Measurements from ENCODE around the gene CYB561A3.
A peak's percentile ranks its signal among the peaks of the same experiment; 100 is the strongest.

The CYB561A3 gene

DNA sequence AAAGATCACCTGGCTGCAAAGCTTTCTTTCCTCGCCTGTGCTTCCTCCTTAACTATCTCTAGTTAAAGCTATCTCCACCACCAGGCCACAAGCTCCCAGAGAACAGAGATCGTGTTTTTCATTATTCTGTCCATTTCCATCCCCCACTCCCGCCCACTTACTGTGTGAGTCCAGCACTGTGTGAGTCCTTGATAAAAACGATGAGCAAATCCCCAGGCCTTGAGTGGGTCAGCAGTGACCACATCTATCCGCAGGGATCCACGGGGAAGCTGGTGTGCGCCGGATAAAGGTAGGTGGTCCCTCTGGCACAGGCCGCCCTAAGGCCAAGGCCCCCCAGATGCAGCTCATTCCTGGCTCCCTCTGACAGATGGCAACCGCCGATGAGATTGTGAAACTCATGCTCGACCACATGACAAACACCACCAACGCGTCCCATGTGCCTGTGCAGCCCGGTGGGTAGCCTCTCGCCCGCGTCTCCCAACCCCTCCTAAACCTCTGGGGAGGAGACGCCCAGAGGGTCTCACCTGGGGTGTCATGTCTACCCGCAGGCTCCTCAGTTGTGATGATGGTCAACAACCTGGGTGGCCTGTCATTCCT lies 19.4 kb downstream of the CYB561A3 start:
- DNase-seq = no peak

DNA sequence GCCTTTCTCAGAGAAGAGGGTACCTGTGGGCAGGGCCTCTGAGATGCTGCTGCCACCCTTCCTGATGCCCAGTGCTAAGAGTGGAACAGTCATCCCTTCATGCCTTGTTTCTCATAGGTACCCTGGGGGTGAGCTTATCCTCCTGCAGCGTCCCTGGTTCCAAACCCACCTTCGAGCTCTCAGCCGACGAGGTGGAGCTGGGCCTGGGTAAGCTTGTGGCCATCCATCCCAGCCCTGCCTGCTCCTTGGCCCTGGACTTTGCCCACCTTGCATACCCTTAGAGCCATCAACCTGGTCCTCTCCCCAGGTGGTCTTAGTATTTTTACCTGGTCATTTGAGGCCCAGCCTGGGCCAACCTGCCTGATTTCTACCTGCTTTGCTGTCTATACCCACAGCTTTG lies 20.0 kb downstream of the CYB561A3 start:
- DNase-seq = no peak

DNA sequence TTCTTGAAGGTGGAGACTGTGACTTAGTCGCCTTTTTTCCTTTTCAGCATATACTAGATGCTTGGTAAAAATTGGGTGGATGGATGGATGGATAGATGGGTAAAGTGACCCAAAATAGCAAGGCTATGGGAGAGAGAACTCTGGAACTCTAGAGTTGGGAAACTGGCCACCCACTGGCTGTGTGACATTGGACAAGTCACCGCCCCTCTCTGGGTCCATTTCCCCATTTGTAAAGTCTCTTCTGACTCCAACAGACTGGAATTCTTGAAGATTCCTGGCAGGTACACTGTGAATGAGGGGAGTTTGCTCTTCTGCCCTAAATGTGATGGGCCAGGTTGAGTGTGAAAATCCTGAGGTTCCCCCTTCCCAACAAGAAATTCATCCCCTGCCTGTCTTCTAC lies 20.7 kb downstream of the CYB561A3 start:
- no peak for DNase-seq

DNA sequence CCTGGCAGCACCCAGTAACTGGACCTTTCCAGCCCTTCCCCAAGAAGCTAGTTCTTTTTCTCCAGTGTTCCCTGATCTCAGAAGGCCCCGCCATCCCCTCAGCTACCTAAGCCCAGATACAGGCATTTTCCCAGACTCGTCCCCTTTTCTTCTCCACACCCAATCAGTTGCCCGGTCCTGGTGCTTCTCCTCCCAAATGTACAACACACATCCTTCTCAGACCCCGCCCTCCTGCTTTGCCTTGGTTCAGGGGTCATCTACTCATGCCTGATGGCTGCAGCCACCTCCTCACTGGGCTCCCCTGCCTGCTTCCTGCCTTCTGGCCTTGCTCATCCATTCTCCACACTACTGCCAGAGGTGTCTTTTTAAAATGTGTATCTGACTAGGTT lies 22.2 kb downstream of the CYB561A3 start:
- DNase-seq = no peak

DNA sequence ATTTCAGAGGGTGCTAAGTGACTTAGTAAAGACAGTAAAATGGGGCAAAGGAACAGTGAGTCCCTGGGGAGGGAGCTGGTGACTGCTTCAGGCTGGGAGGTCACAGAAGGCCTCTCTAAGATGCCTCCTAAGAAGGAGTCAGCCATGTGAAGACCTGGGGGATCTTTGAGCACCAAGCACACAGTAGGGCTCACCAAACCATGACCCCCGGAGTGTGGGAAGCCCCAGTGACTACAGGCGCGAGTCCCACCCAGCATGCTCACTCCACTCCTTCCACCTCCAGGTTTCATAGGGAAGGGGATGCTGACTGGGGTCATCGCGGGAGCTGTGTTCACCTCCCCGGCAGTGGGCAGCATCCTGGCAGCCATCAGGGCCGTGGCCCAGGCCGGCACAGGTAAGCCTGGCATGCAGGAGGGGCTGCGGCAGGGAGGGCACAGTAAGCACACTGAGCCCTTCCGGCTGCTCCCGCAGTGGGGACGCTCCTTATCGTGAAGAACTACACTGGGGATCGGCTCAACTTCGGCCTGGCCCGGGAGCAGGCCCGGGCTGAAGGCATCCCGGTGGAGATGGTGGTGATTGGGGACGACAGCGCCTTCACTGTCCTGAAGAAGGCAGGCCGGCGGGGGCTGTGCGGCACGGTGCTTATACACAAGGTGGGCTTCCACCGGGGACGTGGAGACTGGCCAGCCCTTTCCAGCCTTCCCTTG lies 22.7 kb downstream of the CYB561A3 start:
- DNase-seq = no peak

DNA sequence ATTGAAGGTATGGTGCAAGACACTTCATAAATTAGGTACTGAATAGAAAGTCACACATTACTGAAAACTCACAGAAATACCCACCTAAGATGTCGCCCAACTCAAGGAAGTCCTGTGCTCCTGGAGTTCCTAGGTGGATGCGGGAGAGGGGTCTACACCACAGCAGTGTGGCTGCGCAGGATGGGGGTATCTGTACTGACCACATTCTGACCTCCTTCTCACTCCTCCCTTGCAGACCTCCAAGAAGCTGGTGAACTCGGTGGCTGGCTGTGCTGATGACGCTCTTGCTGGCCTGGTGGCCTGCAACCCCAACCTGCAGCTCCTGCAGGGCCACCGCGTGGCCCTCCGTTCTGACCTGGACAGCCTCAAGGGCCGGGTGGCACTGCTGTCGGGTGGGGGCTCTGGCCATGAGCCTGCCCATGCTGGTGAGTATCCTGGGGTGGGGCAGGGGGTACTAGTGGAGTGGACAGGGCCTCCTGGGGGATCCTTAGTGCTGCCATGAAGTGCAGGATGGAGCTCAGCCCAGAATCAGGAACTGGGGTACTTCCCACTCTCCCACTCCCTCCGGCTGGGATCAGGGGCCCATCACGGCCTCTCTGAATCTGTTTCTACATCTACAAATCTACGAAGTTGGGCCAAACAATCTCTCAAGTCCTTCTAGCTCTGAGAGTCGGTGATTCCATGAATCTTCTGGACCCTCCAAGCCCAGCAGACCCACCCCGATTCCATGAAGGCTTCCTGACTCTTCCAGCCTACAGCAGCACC lies 23.8 kb downstream of the CYB561A3 start:
- no peak for DNase-seq

DNA sequence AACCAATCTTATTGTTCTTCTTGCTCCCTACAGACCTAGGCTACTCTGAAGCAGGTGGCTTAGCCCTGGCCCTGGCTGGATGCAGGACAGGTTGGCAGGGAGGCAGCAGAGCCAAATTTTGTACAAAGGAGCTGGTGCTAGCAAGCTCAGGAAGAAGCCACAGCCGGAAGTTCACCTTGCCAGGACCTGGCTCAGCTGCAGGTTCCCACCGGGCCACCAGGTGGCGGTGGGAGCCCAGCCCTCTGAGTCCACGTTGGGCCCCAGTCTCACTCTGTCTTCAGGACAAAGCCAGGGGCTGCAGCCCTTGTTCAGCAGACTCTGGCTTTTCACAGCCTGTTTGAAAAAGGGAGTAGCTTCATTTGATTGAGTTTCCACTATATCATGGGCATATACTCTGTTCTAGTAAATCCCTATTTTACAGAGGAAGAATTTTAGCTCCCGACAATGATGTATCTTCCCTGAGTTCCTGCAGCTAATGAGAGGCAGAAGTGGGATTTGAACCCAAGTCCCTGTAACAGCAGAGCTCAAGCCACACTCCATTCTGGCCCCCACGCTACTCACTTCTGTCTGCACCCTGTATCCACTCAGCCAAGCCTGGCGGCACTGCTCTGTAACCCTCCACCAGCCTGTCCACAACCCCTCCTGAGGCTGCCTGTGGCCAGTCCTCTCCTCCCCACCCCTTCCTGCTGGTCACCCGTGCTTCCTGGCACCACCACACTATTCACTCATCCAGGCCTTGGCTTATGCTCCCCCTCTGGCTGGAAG lies 25.3 kb downstream of the CYB561A3 start:
- DNase-seq = peak; percentile 84

DNA sequence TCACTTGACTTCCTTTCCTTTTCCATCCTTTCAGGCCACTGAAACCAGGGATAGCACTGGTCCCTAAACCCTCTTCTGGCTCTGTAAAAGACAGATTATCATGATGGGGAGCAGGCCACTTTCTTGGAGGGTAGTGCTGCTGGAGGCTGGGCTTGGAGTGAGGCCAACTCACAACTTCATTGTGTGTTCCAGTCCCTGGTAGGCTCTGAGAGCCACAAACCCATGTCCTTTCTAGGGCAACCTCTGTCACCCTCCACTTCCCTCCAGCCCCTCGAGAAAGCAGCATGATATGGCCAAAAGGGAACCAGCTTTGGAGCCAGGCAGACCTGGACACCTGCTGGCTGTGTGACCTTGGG lies 26.3 kb downstream of the CYB561A3 start:
- no peak for DNase-seq

DNA sequence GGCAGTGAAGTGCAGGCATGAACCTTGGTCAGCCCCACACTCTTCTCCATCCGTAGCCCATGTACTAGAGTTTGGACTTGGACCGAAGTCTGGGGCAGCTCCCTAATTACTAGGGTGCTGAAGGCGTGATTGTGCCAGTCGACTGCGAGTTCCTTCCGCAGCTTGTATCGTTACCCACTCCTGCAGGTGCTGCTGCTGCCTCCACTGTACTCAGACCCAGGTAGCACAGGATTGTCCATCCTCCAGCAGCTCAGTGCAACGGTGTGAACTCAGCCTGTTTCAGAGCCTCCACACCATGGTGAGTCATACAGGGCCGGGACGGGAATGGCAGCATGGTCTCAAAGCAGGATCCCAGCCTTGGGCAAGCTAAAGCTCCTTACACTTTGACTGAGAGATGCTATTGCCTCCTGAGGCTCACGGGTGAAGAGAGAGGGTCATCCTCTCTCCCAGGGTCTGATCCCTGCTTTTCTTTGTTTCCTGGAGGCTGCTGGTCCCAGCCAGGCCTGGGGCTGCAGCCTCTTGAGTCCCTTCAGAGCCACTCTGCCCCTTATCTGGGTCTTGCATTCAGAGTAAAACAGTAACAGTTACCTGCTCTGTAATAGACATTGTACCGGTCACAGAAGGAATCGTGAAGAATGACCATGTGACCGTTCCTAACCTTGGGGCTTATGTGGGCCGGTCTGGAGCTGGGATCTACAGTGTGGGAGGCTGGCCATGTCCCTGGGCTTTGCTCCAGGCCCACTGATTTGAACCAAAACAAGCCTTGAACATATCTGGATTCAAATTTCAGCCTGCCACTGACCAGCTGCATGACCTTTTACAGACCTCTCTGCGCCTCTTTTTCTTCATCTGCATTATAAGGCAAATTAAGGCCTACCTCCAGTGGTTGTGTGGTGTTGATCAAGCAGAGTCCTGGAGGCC lies 27.0 kb downstream of the CYB561A3 start:
- DNase-seq = no peak

DNA sequence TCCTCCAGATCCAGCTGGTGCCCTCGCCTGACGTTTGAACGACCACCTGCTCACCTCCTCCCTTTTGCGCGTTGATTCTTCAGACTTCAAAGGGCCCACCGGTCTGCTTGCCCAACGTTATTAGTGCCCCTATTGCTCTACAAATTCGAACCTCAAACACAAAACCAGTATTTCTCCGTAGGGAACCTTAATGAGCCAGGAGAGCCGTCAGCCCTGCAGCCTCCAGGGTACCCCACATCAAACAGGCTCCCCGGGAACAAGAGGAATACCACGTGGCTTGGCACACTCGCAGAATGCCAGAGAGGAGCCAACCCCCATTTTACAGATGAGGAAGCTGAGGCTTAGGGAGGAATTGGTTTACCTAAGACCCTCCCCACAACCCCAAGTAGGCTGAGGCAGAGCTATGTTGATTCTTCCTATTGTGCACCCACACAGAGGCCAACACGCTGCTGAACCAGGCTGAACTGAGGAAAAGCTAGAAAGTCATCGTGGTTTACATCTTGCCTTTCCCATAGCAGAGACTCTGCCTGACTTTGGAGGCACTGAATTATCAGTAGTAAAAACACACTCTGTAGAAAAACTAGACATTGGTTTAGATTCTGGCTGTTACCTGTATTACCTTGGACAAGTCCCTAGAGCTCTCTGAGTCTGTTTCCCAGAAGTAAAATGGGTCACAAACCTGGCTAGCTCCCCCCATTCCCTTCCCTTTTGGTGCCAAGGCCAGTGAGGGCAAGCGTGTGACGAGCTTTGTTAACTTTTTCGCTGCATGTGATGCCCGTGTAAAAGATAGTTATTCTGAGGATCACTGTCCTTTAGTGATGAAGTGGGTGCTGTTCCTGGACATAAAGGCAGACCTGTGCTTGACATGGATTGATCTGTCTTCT lies 27.9 kb downstream of the CYB561A3 start:
- no peak for DNase-seq

DNA sequence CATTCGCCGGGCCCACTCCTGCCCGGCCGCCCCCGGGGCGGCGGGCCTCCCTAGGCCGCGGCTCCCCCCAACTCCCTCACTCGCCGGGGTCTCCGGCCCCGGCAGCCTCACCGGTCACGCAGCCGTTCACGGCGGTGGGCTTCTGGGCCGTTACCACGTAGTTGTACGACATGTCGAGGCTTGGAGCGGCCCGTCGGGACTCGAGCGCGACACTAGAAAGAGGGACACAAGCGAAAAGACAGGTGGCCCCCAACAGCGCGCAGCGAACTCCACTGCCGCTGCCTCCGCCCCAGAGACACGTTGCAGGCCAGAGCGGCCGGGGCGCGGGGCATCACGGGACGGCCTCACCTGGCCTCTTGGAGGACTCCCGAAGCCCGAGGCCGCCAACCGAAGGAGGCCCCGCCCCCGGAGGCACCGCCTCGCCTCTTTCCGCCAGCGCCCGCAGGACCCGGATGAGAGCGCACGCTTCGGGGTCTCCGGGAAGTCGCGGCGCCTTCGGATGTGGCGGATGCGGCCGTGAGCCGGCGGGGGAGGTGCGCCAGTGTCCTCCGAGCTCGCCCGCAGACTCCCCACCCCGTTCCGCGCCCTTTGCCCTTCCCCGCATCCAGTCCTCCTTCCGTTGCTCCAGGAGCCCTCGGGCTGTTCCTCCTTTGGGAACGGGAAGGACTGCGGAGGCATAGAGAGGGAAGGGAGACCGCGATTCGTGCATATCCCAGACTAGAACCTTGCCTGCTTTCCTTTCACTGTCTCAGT lies 28.7 kb downstream of the CYB561A3 start, which contains the start of the genes DDB1 and TKFC:
Gene DDB1 (minus strand): TSS at position 309 of the 753 bp plus-strand sequence. CDS start 137 bp downstream, at position 172.
Gene TKFC (plus strand): TSS at position 432 of the 753 bp plus-strand sequence. CDS start 1,501 bp downstream, outside the sequence.
- DNase-seq = peak; percentile 95

DNA sequence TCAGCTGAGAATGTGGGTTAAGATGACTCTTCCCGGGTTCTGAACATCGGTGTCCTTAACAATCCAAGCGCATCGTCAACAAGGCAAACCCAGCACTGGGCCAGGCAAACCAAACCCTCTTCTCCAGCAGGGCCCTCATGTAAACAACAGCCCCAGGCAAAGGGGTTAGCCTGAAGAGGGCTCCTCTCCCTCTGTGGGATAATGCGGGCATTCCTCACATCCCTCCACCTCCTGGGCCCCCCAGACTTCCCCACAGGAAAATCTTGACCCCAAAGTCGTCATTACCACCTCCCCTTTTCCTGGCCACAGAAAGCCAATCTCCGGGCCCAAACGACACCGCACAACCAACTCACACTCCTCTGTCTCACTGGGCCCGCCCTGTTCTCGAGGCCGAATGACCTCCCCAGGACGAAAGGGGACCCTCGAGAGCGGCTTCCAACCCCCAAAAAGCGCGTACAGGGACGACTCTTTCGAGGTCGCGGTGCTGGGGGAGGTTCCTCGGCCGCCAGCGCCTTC lies 29.3 kb downstream of the CYB561A3 start:
- no peak for DNase-seq

DNA sequence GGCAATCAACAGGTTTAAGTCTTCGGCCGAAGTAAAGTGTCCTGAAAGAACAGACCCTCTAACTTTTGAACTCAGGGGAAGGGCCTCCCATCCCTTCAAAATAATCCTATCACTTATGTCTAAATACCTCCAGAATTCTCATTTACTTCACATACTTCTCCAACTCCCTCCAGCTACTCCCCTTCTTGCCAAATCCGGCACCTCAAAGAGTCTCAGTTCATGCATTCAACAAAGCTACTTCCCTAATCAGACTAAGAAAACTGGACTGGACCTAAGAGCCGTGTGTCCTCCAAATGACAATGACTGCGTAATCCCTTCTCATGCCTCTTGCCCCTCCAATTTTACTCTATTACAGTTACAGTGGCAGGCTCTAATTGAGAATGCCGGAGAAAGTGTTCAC lies 30.0 kb downstream of the CYB561A3 start:
- DNase-seq = no peak

DNA sequence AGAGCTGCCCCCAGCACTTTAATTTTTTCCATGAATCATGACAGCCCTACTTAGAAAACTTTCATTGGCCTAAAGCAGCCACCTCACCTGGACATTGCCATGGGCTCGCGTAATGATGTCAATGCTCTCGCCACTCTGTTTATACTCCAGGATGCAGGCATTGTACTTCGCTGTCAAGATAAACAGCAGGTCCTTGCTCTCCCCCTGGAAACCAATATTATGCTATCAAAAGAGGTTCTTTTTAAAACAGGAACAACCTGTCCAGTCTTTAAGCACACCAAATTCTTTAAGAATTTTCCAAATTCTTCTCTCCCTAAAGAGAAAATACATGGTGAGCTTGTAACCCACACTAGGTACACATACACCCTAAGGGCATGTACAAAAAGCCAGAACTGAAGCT lies 31.8 kb downstream of the CYB561A3 start:
- no peak for DNase-seq

DNA sequence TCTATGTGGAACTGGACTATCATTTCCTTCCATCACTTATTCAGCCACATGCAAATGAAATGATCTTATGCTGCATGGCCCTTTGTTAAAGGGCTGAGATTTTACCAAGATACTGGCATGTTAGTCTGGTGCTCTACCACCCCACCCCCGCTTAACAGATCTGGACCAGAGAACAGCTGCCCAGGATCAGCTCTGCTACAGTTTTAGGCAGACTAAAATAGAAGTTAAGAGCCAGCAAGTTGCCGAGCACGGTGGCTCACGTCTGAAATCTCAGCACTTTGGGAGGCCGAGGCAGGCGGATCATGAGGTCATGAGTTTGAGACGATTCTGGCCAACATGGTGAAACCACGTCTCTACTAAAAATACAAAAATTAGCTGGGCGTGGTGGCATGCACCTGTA lies 33.3 kb downstream of the CYB561A3 start:
- DNase-seq = no peak

DNA sequence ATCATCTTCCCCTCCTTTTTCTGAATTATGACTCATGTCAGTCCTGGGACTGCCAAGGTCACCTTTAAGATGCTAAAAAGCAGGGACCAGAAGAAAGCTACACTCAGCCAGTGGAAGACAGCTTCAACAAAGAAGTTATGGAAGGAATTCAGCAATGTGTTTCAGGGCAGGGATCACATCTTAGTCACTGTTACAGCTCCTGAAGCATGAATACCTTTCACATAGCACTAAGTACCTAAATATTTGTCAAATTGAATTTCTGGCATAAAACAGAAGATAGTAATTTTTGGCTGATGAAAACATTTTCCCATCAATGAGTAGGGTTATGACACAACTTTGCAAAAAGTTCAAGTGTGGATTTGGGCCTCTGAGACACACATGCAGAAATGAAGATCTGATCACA lies 34.0 kb downstream of the CYB561A3 start:
- DNase-seq = no peak

DNA sequence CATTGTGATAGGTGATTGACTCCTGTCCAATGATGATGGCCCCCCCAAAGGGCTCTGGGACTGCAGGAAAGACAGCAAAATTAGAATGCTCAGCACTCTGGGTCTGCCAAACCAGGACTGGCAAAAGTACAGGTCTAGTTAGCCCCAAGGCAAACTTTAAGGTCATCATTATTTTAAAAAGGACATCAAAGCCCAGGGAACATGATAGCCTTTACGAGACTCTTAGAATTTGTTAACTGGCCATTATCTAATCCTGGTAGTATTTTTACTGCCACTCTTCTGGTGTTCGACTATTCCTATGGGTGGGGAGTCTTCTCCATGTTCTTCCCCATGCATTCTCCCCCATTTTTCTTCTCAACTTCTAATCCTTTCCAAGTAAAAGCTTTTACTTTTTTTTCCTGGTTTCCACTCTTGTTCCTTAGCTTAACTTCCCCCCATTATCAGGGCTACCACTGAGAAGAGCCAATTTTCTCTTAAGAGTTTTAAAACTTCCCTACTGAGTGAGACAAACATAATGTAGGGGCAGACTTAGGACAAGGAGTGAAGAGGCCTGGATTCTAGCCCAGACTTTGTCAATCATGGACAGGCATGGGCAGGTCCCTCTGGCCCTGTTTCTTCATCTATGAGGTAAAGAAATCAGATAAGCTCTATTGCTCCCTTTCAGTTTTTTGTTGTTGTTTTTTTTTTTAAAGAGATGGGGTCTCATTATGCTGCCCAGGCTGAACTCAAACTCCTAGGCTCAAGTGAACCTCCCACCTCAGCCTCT lies 35.9 kb downstream of the CYB561A3 start:
- DNase-seq = no peak

DNA sequence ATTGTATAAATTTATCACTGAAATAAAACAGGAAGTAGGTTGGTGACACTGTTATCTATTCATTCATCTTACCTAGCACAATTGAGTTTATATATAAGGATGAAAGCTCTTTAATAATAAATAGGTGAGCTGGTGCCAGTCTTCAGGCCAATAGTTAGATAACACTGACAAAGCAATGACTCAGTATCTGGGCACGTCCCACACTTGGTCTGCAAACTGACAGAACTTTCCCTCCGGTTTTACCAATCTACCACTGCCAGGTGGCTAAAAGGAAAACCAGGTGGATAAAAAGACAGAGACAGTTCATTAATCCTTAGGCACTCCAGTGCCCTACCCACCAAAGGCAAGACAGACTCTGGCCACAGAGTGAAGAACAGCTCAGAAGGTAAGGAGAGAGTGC lies 46.4 kb downstream of the CYB561A3 start:
- no peak for DNase-seq

DNA sequence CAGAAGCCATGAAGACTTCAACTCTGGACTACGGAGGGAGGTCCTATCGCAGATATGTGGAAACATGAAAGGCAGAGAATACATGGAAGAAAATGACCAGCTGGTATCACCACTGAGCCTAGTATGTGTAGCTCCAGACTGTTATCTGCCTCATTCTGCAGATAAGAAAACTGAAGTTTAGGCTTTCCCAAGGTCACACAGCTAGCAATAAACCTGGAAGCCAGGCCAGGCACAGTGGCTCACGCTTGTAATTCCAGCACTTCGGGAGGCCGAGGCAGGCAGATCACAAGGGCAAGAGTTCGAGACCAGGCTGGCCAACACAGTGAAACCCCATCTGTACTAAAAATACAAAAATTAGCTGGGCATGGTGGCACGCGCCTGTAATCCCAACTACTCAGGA lies 50.9 kb downstream of the CYB561A3 start:
- DNase-seq = no peak
